Adrenal gland (tissue), 5 donors: ENCODE measurements around the gene LHFPL2.

Experiments
- CTCF ChIP-seq, 6 experiments: fragments of 450-650 bp in 4 of 6; fragments of 200-600 bp in 2 of 6; sonication (generic) in 1 of 6; IDR thresholded peaks; 1 replicate in 5 of 6; 2 replicates in 1 of 6; pipeline versions ENCODE4 v1.5.1 to v1.8.0; 2016 to 2021; ENCODE audit warnings: antibody characterized with exemption in 6 of 6, mild to moderate bottlenecking in 2 of 6, moderate library complexity in 1 of 6
- POLR2A ChIP-seq, 2 donors: fragments of 450-650 bp; IDR thresholded peaks; one replicate each; pipeline ENCODE4 v1.6.1; 2017; ENCODE audit warnings: antibody characterized with exemption in 2 of 2, mild to moderate bottlenecking in 2 of 2, moderate library complexity in 1 of 2
- donor health status: DM: no; HTN: no; CAD: no.

- TF ChIP-seq POLR2A (IDR thresholded peaks at IDR 0.05) (no peak), CTCF (IDR thresholded peaks at IDR 0.05) (no peak)
These were observed 43.0 kb downstream of the LHFPL2 start for GRCh38 chr5:78605611-78606010.
